ENCODE data around the gene PRKAB1. TPM values are rescaled to one million over a fixed set of nuclear protein-coding genes. Genes with fewer than 3 reads are reported as not detected.

Gene PRKAB1
- total RNA-seq, 4 donors from 2014 or later: 15.7 to 51.8 (median 32.1) TPM

- TF ChIP-seq CTCF (IDR thresholded peaks at IDR 0.05; ENCODE audit: low read depth): no peak
Measured at GRCh38 chr12:119730381-119730780, 62.4 kb downstream of the PRKAB1 start.

Small RNA genes within 50 kb of the gene (small RNA-seq; reads per million reads assigned to genes)
- not detected for gene RN7SKP197

Other genes starting within 250 kb of the PRKAB1 start
- under 1 TPM; 0.17 to 0.82 (median 0.41) TPM for gene TMEM233, start 74.4 kb upstream of the PRKAB1 start, total RNA-seq
- gene CIT, start 209.2 kb downstream of the PRKAB1 start, total RNA-seq: 1 to 10 TPM; 1.3 to 5.3 (median 5.1) TPM

Measured in subcutaneous adipose tissue (tissue), 4 donors.